ENCODE data around the gene DNAJC10. TPM values are rescaled to one million over a fixed set of nuclear protein-coding genes. Genes with fewer than 3 reads are reported as not detected.
"Not testable (repeated sequence)": the region's sequence is repeated elsewhere in the genome, so short reads cannot be mapped to it uniquely, and the experiment has no call there.

Gene DNAJC10
- total and polyA plus RNA-seq, 5 donors from 2014 or later: 32.9 to 52.5 (median 47.4) TPM

DNA sequence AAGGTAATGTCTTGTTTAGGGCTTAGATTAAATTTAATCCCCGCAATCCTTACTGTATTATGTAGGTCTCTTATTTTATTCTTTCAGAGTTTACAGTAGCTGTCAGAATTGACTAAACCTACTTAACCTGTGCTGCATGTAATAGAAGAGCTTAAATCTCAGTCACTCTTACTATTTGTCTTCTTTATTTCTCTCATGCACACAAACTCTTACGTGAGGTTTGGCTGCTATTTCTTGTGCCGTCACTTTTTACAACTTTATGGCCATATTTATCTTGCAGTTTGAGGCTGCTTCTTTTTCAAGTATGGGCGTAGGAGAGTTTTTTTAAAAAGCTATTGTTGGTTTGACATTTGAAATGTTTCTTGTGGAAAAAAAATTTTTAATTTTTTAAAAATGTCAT, 12.0 kb downstream of the DNAJC10 start:
- Mint-ChIP-seq H3K9me3 (no peaks in the 10 kb centered on the region), H3K27ac (no peak overlapping the region), H3K27me3 (no peaks in the 10 kb centered on the region), H3K4me3 (no peak overlapping the region), H3K4me1 (peaks cover 0 to 15% (median 6%) of the 10 kb centered on the region in 4 donors), H3K36me3 (peaks cover 29% of the 10 kb centered on the region)
- Histone ChIP-seq H3K4me1 (ENCODE audit: control insufficient read depth, insufficient read depth, low read length, poor library complexity, severe bottlenecking) (no peaks in the 10 kb centered on the region), H3K27ac (ENCODE audit: insufficient read depth, low read length, poor library complexity, severe bottlenecking) (no peak overlapping the region), H3K4me3 (ENCODE audit: low read depth, low read length) (no peak overlapping the region), H3K9me3 (ENCODE audit: control insufficient read depth in 2 of 2, low read length in 2 of 2) (no peaks in the 10 kb centered on the region), H3K27me3 (ENCODE audit: control insufficient read depth, insufficient read depth, low read length) (no peaks in the 10 kb centered on the region), H3K36me3 (ENCODE audit: control insufficient read depth, insufficient read depth, low read length) (peaks cover 25% of the 10 kb centered on the region)
- ATAC-seq (ENCODE audit: low read depth in 2 of 2) (no peak), DNase-seq (no peak)

DNA sequence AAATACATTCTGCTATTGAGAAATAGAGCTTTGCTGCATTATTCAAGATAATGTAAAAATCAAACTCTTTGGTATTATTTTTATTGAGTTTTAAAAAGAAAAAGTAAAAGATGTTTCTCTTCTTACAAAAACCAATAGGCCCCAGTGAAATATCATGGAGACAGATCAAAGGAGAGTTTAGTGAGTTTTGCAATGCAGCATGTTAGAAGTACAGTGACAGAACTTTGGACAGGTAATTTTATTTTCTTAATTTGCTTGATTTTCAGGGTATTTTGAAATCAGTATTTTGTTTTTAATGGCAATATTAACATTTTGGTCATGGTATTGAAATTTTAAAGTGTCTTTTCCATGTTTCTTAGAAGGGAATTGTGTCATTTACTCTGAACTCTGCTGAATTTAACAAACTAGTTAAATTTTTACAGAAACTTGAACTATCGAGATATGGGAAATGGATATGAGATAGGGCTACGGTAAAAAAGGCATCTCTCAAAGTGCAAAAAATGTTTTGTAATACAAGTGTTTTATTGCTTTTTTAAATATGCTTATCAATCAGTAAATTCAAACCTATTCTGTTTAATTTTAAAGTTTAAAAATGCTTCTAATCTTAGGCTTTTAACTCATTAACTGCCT, 13.8 kb downstream of the DNAJC10 start:
- H3K4me3 Mint-ChIP-seq: no peak overlapping the region
- ATAC-seq (ENCODE audit: low read depth in 2 of 2) (no peak), DNase-seq (no peak)
- no peaks in the 10 kb centered on the region for H3K9me3 Mint-ChIP-seq
- no peak overlapping the region for H3K27ac Mint-ChIP-seq
- peaks cover 41% of the 10 kb centered on the region for H3K36me3 Mint-ChIP-seq
- Histone ChIP-seq H3K36me3 (ENCODE audit: control insufficient read depth, insufficient read depth, low read length) (peaks cover 19% of the 10 kb centered on the region), H3K9me3 (ENCODE audit: control insufficient read depth in 2 of 2, low read length in 2 of 2) (no peaks in the 10 kb centered on the region), H3K27ac (ENCODE audit: insufficient read depth, low read length, poor library complexity, severe bottlenecking) (no peak overlapping the region), H3K4me3 (ENCODE audit: low read depth, low read length) (no peak overlapping the region), H3K4me1 (ENCODE audit: control insufficient read depth, insufficient read depth, low read length, poor library complexity, severe bottlenecking) (no peaks in the 10 kb centered on the region), H3K27me3 (ENCODE audit: control insufficient read depth, insufficient read depth, low read length) (no peaks in the 10 kb centered on the region)
- H3K4me1 Mint-ChIP-seq: peaks cover 0 to 19% (median 9%) of the 10 kb centered on the region in 4 donors
- no peaks in the 10 kb centered on the region for H3K27me3 Mint-ChIP-seq

DNA sequence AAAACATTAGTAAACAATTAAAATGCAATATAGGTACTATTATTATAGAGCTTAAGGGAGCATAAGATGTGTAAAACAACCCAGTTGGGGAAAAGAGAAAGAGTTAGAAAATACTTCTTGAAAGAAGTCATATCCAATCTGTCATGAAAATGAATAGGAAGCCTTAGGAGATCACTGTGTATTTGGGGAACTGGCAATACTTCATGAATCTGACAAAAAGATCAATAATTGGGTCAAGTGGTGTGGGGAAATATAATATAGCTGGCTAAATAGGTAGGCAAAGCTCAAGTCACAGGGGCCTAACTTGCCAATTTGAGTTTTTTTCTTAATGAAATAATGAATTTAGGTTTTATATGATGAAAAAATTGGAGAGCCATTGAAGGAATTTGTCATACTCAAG, 14.4 kb downstream of the DNAJC10 start:
- Mint-ChIP-seq H3K36me3 (peaks cover 47% of the 10 kb centered on the region), H3K9me3 (no peaks in the 10 kb centered on the region), H3K27me3 (no peaks in the 10 kb centered on the region), H3K4me1 (peaks cover 0 to 20% (median 10%) of the 10 kb centered on the region in 4 donors), H3K27ac (peak overlapping the region in 1 of 3 donors; percentile 26), H3K4me3 (no peak overlapping the region)
- H3K4me3 ChIP-seq (ENCODE audit: low read depth, low read length): no peak overlapping the region
- H3K27me3 ChIP-seq (ENCODE audit: control insufficient read depth, insufficient read depth, low read length): no peaks in the 10 kb centered on the region
- ATAC-seq (ENCODE audit: low read depth in 2 of 2) (no peak), DNase-seq (no peak)
- no peak overlapping the region for H3K27ac ChIP-seq (ENCODE audit: insufficient read depth, low read length, poor library complexity, severe bottlenecking)
- H3K4me1 ChIP-seq (ENCODE audit: control insufficient read depth, insufficient read depth, low read length, poor library complexity, severe bottlenecking): no peaks in the 10 kb centered on the region
- H3K9me3 ChIP-seq (ENCODE audit: control insufficient read depth in 2 of 2, low read length in 2 of 2): no peaks in the 10 kb centered on the region
- H3K36me3 ChIP-seq (ENCODE audit: control insufficient read depth, insufficient read depth, low read length): peaks cover 13% of the 10 kb centered on the region

DNA sequence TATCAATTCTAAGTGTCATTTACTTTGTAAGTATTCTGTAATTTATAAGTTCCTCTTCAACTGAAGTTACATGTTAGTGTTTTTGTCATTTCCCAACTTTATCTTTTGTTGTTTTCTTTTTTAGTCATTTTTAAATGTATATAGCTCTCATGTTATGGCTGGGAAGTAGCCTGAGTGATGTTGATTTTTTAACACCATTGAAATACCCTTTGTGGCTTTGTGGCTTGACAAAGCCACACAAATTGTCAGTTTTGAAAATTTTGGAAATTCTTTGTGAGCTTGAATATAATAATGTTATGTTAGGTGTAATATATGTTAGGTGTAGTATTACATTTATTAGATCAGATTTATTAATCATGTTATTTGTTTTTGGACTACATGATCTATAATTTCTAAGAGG, 16.7 kb downstream of the DNAJC10 start:
- Mint-ChIP-seq H3K4me1 (peaks cover 0 to 16% (median 10%) of the 10 kb centered on the region in 4 donors), H3K36me3 (peaks cover 52% of the 10 kb centered on the region), H3K27ac (no peak overlapping the region), H3K27me3 (no peaks in the 10 kb centered on the region), H3K4me3 (no peak overlapping the region), H3K9me3 (no peaks in the 10 kb centered on the region)
- H3K27me3 ChIP-seq (ENCODE audit: control insufficient read depth, insufficient read depth, low read length): no peaks in the 10 kb centered on the region
- peaks cover 19% of the 10 kb centered on the region for H3K36me3 ChIP-seq (ENCODE audit: control insufficient read depth, insufficient read depth, low read length)
- H3K27ac ChIP-seq (ENCODE audit: insufficient read depth, low read length, poor library complexity, severe bottlenecking): no peak overlapping the region
- H3K9me3 ChIP-seq (ENCODE audit: control insufficient read depth in 2 of 2, low read length in 2 of 2): no peaks in the 10 kb centered on the region
- ATAC-seq (ENCODE audit: low read depth in 2 of 2) (no peak), DNase-seq (no peak)
- no peak overlapping the region for H3K4me3 ChIP-seq (ENCODE audit: low read depth, low read length)
- H3K4me1 ChIP-seq (ENCODE audit: control insufficient read depth, insufficient read depth, low read length, poor library complexity, severe bottlenecking): no peaks in the 10 kb centered on the region

DNA sequence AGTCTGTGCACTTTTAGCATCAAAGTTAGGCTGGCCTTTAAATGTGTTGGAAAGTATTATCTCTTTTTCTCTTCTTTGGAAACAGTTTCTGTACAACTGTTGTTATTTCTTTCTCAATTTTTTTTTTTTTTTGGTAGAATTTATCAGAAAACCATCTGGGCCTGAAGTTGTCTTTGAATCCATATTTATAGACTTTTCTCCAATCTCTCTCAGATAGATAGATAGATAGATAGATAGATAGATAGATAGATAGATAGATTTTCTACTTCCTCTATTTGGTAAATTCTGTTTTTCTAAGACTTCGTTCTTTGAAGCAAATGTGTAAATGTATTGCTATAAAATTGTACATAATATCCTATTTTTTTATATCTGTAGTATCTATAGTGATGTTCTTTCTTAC, 17.5 kb downstream of the DNAJC10 start:
- no peaks in the 10 kb centered on the region for H3K9me3 Mint-ChIP-seq
- H3K36me3 Mint-ChIP-seq: peaks cover 59% of the 10 kb centered on the region
- H3K4me3 Mint-ChIP-seq: no peak overlapping the region
- ATAC-seq (ENCODE audit: low read depth in 2 of 2) (no peak), DNase-seq (no peak)
- H3K36me3 ChIP-seq (ENCODE audit: control insufficient read depth, insufficient read depth, low read length): peaks cover 24% of the 10 kb centered on the region
- no peak overlapping the region for H3K27ac Mint-ChIP-seq
- H3K27ac ChIP-seq (ENCODE audit: insufficient read depth, low read length, poor library complexity, severe bottlenecking): no peak overlapping the region
- H3K4me1 ChIP-seq (ENCODE audit: control insufficient read depth, insufficient read depth, low read length, poor library complexity, severe bottlenecking): no peaks in the 10 kb centered on the region
- H3K4me1 Mint-ChIP-seq: peaks cover 0 to 14% (median 10%) of the 10 kb centered on the region in 4 donors
- no peaks in the 10 kb centered on the region for H3K9me3 ChIP-seq (ENCODE audit: control insufficient read depth in 2 of 2, low read length in 2 of 2)
- no peaks in the 10 kb centered on the region for H3K27me3 Mint-ChIP-seq
- H3K4me3 ChIP-seq (ENCODE audit: low read depth, low read length): no peak overlapping the region
- no peaks in the 10 kb centered on the region for H3K27me3 ChIP-seq (ENCODE audit: control insufficient read depth, insufficient read depth, low read length)

DNA sequence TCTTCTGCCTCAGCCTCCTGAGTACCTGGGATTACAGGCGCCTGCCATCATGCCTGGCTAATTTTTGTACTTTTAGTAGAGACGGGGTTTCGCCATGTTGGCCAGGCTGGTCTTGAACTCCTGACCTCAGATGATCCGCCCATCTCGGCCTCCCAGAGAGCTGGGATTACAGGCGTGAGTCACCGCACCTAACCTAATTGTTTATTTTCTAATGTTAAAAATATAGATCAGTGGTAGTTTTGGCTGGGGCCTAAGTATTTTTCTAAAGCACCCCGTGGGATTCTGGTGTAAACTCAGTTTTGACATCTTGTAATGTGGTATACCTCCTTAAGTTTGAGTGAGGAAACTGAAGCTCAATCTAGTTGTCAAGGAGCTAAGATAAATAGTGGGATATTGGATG, 20.8 kb downstream of the DNAJC10 start:
- not testable (repeated sequence) for H3K4me1 ChIP-seq (ENCODE audit: control insufficient read depth, insufficient read depth, low read length, poor library complexity, severe bottlenecking); H3K9me3 ChIP-seq (ENCODE audit: control insufficient read depth in 2 of 2, low read length in 2 of 2); H3K27me3 Mint-ChIP-seq; ATAC-seq (ENCODE audit: low read depth in 2 of 2); H3K4me3 Mint-ChIP-seq; H3K9me3 Mint-ChIP-seq; H3K27me3 ChIP-seq (ENCODE audit: control insufficient read depth, insufficient read depth, low read length); H3K27ac Mint-ChIP-seq; DNase-seq; H3K4me3 ChIP-seq (ENCODE audit: low read depth, low read length); H3K27ac ChIP-seq (ENCODE audit: insufficient read depth, low read length, poor library complexity, severe bottlenecking)
- H3K36me3 Mint-ChIP-seq: peaks cover 46% of the 10 kb centered on the region
- H3K36me3 ChIP-seq (ENCODE audit: control insufficient read depth, insufficient read depth, low read length): peaks cover 16% of the 10 kb centered on the region
- H3K4me1 Mint-ChIP-seq: peaks cover 6 to 19% (median 14%) of the 10 kb centered on the region in 4 donors

DNA sequence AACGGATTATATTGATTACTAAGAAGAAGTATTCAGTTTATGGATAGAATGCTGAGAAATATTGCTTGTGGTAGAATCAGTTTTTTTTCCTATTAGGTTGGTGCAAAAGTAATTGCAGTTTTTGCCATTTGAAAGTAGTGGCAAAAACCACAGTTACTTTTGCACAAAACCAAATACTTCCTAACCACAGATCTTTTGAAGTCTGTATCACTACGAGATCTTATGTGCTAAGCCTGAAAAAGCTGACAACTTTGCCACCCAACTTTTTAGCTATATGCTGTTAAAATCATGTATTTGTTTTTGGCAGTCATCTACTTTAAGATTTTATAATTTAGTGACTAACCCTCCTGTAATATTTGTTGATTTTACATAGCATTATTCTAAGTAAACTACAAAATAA, 24.6 kb downstream of the DNAJC10 start:
- Mint-ChIP-seq H3K4me1 (peaks cover 6 to 16% (median 8%) of the 10 kb centered on the region in 4 donors), H3K27ac (no peak overlapping the region), H3K36me3 (peaks cover 50% of the 10 kb centered on the region), H3K4me3 (no peak overlapping the region), H3K9me3 (peaks cover 0 to 1% (median 0%) of the 10 kb centered on the region in 7 donors), H3K27me3 (no peaks in the 10 kb centered on the region)
- Histone ChIP-seq H3K36me3 (ENCODE audit: control insufficient read depth, insufficient read depth, low read length) (peaks cover 51% of the 10 kb centered on the region), H3K27ac (ENCODE audit: insufficient read depth, low read length, poor library complexity, severe bottlenecking) (no peak overlapping the region), H3K4me3 (ENCODE audit: low read depth, low read length) (no peak overlapping the region), H3K27me3 (ENCODE audit: control insufficient read depth, insufficient read depth, low read length) (no peaks in the 10 kb centered on the region), H3K4me1 (ENCODE audit: control insufficient read depth, insufficient read depth, low read length, poor library complexity, severe bottlenecking) (no peaks in the 10 kb centered on the region), H3K9me3 (ENCODE audit: control insufficient read depth in 2 of 2, low read length in 2 of 2) (no peaks in the 10 kb centered on the region)
- ATAC-seq (ENCODE audit: low read depth in 2 of 2) (no peak), DNase-seq (peak in 1 of 3 donors; percentile 31)

DNA sequence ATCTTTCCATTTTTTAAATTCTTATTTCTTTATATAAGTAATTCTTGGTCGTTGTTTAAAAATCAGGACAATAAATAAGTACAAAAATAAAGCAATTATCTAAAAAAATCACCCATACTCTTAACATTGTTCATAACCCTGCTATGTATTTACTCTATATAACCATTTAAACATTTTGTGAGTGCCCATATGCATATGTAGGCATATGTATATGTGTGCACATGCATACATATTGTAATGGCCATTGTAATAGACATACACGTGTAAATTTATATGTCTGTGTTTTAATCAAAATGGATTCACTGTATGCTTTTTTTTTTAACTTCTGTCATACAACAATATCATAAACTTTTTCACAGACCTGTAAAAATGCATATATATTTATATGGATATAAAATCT, 25.6 kb downstream of the DNAJC10 start:
- Histone ChIP-seq H3K4me1 (ENCODE audit: control insufficient read depth, insufficient read depth, low read length, poor library complexity, severe bottlenecking) (no peaks in the 10 kb centered on the region), H3K36me3 (ENCODE audit: control insufficient read depth, insufficient read depth, low read length) (peaks cover 48% of the 10 kb centered on the region), H3K4me3 (ENCODE audit: low read depth, low read length) (no peak overlapping the region), H3K27me3 (ENCODE audit: control insufficient read depth, insufficient read depth, low read length) (no peaks in the 10 kb centered on the region), H3K27ac (ENCODE audit: insufficient read depth, low read length, poor library complexity, severe bottlenecking) (no peak overlapping the region), H3K9me3 (ENCODE audit: control insufficient read depth in 2 of 2, low read length in 2 of 2) (no peaks in the 10 kb centered on the region)
- H3K4me1 Mint-ChIP-seq: peaks cover 6 to 16% (median 8%) of the 10 kb centered on the region in 4 donors
- H3K27ac Mint-ChIP-seq: no peak overlapping the region
- ATAC-seq (ENCODE audit: low read depth in 2 of 2): no peak
- no peaks in the 10 kb centered on the region for H3K27me3 Mint-ChIP-seq
- no peak for DNase-seq
- peaks cover 54% of the 10 kb centered on the region for H3K36me3 Mint-ChIP-seq
- H3K9me3 Mint-ChIP-seq: peaks cover 0 to 3% (median 0%) of the 10 kb centered on the region in 7 donors
- H3K4me3 Mint-ChIP-seq: no peak overlapping the region
